Measurements from ENCODE around the gene TSPAN5. TPM values are rescaled to one million over a fixed set of nuclear protein-coding genes. Genes with fewer than 3 reads are reported as not detected.

The TSPAN5 gene
- total RNA-seq, 1 experiment from 2014 or later, result 18.4 TPM

GRCh38 chr4:98619180-98619579 lies 39.2 kb downstream of the TSPAN5 start:
- no peak for DNase-seq (ENCODE audit: low spot score)

GRCh38 chr4:98618680-98619079 lies 39.7 kb downstream of the TSPAN5 start:
- DNase-seq (ENCODE audit: low spot score), result no peak

- DNase-seq (ENCODE audit: low spot score), result no peak
Observed at GRCh38 chr4:98617358-98618047, 40.9 kb downstream of the TSPAN5 start.

- DNase-seq (ENCODE audit: low spot score), result no peak
Observed at GRCh38 chr4:98615991-98616390, 42.4 kb downstream of the TSPAN5 start.

GRCh38 chr4:98614662-98615061 lies 43.7 kb downstream of the TSPAN5 start:
- no peak for DNase-seq (ENCODE audit: low spot score)

GRCh38 chr4:98614094-98614493 lies 44.3 kb downstream of the TSPAN5 start:
- DNase-seq (ENCODE audit: low spot score), result no peak

- DNase-seq (ENCODE audit: low spot score), result no peak
Observed at GRCh38 chr4:98613453-98614075, 44.8 kb downstream of the TSPAN5 start.

- DNase-seq (ENCODE audit: low spot score), result no peak
Observed at GRCh38 chr4:98612318-98613250, 45.8 kb downstream of the TSPAN5 start.

GRCh38 chr4:98611677-98612317 lies 46.6 kb downstream of the TSPAN5 start:
- no peak for DNase-seq (ENCODE audit: low spot score)

- no peak for DNase-seq (ENCODE audit: low spot score)
Observed at GRCh38 chr4:98610926-98611676, 47.3 kb downstream of the TSPAN5 start.

- no peak for DNase-seq (ENCODE audit: low spot score)
Observed at GRCh38 chr4:98610431-98610830, 48.0 kb downstream of the TSPAN5 start.

GRCh38 chr4:98609934-98610333 lies 48.5 kb downstream of the TSPAN5 start:
- no peak for DNase-seq (ENCODE audit: low spot score)

- no peak for DNase-seq (ENCODE audit: low spot score)
Observed at GRCh38 chr4:98608356-98608755, 50.1 kb downstream of the TSPAN5 start.

GRCh38 chr4:98606894-98607293 lies 51.5 kb downstream of the TSPAN5 start:
- DNase-seq (ENCODE audit: low spot score), result no peak

- no peak for DNase-seq (ENCODE audit: low spot score)
Observed at GRCh38 chr4:98605216-98605615, 53.2 kb downstream of the TSPAN5 start.

GRCh38 chr4:98604723-98605122 lies 53.7 kb downstream of the TSPAN5 start:
- DNase-seq (ENCODE audit: low spot score), result no peak

GRCh38 chr4:98603683-98604521 lies 54.5 kb downstream of the TSPAN5 start:
- DNase-seq (ENCODE audit: low spot score), result no peak

- DNase-seq (ENCODE audit: low spot score), result no peak
Observed at GRCh38 chr4:98602270-98602669, 56.1 kb downstream of the TSPAN5 start.

GRCh38 chr4:98601708-98602107 lies 56.7 kb downstream of the TSPAN5 start:
- peak; percentile 41 for DNase-seq (ENCODE audit: low spot score)

- DNase-seq (ENCODE audit: low spot score), result no peak
Observed at GRCh38 chr4:98599617-98600205, 58.7 kb downstream of the TSPAN5 start.
